HL-60 (cell line): ENCODE data around the gene SPOP.

Source experiments
- TF ChIP-seq, protein P1 (sequence below): IDR thresholded peaks from one replicate; pipeline ENCODE4 v1.5.1; 2011; ENCODE audit warnings: low read length, control low read depth, inconsistent platforms; ENCODE audit not compliant: insufficient read depth
- TF ChIP-seq, protein P2 (sequence below): IDR thresholded peaks from 2 replicates; pipeline ENCODE4 v1.6.1; 2012; ENCODE audit warnings: low read depth; ENCODE audit not compliant: insufficient replicate concordance

DNA sequence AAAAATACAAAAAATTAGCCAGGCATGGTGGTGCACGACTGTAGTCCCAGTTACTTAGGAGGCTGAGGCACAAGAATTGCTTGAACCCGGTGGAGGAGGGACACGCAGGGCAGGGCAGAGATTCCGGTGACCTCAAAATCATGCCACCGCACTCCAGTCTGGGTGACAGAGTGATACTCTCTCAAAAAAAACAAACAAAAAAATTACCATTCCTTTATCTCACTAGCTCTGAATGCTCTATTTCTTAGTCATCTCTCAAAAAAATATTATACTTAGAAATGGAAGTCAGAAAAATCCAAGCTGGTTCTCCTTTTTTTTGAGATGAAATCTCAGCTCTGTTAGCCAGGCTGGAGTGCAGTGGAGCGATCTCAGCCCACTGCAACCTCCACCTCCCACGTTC is 40.8 kb downstream of the SPOP start:
- TF ChIP-seq, protein P1, sequence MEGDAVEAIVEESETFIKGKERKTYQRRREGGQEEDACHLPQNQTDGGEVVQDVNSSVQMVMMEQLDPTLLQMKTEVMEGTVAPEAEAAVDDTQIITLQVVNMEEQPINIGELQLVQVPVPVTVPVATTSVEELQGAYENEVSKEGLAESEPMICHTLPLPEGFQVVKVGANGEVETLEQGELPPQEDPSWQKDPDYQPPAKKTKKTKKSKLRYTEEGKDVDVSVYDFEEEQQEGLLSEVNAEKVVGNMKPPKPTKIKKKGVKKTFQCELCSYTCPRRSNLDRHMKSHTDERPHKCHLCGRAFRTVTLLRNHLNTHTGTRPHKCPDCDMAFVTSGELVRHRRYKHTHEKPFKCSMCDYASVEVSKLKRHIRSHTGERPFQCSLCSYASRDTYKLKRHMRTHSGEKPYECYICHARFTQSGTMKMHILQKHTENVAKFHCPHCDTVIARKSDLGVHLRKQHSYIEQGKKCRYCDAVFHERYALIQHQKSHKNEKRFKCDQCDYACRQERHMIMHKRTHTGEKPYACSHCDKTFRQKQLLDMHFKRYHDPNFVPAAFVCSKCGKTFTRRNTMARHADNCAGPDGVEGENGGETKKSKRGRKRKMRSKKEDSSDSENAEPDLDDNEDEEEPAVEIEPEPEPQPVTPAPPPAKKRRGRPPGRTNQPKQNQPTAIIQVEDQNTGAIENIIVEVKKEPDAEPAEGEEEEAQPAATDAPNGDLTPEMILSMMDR: no peak
- TF ChIP-seq, protein P2, sequence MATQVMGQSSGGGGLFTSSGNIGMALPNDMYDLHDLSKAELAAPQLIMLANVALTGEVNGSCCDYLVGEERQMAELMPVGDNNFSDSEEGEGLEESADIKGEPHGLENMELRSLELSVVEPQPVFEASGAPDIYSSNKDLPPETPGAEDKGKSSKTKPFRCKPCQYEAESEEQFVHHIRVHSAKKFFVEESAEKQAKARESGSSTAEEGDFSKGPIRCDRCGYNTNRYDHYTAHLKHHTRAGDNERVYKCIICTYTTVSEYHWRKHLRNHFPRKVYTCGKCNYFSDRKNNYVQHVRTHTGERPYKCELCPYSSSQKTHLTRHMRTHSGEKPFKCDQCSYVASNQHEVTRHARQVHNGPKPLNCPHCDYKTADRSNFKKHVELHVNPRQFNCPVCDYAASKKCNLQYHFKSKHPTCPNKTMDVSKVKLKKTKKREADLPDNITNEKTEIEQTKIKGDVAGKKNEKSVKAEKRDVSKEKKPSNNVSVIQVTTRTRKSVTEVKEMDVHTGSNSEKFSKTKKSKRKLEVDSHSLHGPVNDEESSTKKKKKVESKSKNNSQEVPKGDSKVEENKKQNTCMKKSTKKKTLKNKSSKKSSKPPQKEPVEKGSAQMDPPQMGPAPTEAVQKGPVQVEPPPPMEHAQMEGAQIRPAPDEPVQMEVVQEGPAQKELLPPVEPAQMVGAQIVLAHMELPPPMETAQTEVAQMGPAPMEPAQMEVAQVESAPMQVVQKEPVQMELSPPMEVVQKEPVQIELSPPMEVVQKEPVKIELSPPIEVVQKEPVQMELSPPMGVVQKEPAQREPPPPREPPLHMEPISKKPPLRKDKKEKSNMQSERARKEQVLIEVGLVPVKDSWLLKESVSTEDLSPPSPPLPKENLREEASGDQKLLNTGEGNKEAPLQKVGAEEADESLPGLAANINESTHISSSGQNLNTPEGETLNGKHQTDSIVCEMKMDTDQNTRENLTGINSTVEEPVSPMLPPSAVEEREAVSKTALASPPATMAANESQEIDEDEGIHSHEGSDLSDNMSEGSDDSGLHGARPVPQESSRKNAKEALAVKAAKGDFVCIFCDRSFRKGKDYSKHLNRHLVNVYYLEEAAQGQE: no peak
